ENCODE results near the gene AXIN1.
"Not testable (repeated sequence)": the region's sequence is repeated elsewhere in the genome, so short reads cannot be mapped to it uniquely, and the experiment has no call there.

AXIN1 gene

DNA sequence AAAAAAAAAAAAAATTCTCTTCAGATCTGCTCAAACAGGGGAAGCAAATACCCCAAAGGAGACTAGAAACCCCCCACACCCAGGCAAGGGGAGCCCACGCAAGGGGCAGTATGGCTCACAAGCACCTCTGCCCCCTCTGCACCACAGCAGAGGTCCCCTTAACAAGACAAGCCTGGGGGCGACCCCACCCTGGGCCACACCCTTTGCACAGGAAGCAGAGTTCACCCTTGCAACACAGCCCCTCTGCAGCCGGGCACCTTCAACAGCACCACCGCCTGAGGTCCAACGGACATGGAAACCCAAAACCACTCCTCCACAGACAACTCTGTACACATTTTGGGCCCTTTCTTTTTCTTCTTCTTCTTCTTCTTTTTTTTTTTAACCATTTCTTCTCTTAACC lies 12.8 kb downstream of the AXIN1 start:
- no peak overlapping the region for H3K4me3 ChIP-seq (ENCODE audit: low read length)

DNA sequence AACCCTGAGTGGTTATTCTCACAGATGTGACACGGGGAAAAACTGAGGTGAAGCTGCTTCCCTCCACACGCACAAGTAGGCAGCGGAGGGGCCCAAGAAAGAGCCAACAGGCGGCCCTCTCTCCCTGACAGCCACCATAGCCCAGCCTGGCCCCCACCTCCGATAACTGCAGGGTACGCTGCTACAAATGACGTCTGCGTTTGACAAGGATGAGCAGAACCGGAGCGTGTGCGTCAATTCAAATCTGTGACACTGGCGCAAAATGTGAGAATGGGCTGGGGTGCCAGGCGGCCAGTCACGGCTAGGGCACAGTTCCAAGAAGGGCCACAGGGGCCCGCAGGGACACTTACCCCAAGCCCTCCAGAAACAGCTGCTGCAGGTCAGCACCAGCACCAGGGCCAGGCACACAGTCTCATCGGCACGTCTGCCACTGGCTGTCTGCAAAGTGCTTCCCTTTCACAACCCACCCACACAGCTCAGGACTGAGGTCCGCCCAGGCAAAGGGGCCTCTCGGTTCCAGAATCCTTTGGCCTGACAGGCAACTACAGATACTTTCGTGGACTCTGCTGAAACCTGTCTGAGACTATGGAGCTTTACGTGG lies 14.4 kb downstream of the AXIN1 start:
- no peak overlapping the region for H3K4me3 ChIP-seq (ENCODE audit: low read length)
- DNase-seq (ENCODE audit: low read depth): no peak
- TF ChIP-seq, protein P1, sequence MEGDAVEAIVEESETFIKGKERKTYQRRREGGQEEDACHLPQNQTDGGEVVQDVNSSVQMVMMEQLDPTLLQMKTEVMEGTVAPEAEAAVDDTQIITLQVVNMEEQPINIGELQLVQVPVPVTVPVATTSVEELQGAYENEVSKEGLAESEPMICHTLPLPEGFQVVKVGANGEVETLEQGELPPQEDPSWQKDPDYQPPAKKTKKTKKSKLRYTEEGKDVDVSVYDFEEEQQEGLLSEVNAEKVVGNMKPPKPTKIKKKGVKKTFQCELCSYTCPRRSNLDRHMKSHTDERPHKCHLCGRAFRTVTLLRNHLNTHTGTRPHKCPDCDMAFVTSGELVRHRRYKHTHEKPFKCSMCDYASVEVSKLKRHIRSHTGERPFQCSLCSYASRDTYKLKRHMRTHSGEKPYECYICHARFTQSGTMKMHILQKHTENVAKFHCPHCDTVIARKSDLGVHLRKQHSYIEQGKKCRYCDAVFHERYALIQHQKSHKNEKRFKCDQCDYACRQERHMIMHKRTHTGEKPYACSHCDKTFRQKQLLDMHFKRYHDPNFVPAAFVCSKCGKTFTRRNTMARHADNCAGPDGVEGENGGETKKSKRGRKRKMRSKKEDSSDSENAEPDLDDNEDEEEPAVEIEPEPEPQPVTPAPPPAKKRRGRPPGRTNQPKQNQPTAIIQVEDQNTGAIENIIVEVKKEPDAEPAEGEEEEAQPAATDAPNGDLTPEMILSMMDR (conservative IDR thresholded peaks at IDR 0.05; ENCODE audit: low read depth, low read length): no peak

More for the DNA sequence above, 12.8 kb downstream of the AXIN1 start:
- no peak for DNase-seq (ENCODE audit: low read depth)
- TF ChIP-seq, protein P1 (conservative IDR thresholded peaks at IDR 0.05; ENCODE audit: low read depth, low read length): no peak

DNA sequence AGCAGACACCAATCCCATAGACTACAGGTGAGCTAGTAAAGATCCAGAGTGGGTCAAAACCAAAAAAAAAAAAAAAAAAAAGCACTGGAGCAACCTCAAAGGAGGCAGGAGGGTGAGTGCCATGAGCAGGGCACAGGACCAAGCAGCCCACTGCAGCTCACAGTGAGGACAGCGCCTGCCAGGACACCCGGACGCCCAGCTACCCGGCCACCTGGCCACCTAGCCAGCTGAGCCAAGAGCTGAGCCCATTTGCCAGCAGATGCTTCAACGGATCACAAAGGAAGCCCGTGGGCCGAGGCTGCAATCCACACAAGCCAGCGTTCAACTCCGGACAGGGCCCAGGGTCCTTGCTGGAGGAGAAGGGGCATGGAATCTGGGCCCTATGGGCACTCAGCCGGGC lies 15.1 kb downstream of the AXIN1 start:
- no peak overlapping the region for H3K4me3 ChIP-seq (ENCODE audit: low read length)
- no peak for DNase-seq (ENCODE audit: low read depth)
- TF ChIP-seq, protein P1 (conservative IDR thresholded peaks at IDR 0.05; ENCODE audit: low read depth, low read length): no peak

DNA sequence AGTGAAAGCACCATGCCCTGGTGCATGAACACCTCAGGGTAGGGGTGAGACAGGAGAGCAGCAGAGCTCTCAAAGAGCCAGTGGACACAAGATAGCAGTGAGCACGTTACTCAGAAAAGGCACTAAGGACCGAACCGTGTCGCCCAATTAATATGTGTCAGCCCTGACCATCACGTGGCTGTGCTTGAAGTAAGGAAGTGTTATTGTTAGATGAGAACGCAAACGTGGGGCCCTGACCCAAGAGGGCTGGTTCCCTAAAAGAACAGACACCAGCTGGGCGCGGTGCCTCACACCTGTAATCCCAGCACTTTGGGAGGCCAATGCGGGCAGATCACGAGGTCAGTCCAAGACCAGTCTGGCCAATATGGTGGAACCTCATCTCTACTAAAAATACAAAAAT lies 16.3 kb downstream of the AXIN1 start:
- H3K4me3 ChIP-seq (ENCODE audit: low read length): no peak overlapping the region
- TF ChIP-seq, protein P1 (conservative IDR thresholded peaks at IDR 0.05; ENCODE audit: low read depth, low read length): no peak
- no peak for DNase-seq (ENCODE audit: low read depth)

DNA sequence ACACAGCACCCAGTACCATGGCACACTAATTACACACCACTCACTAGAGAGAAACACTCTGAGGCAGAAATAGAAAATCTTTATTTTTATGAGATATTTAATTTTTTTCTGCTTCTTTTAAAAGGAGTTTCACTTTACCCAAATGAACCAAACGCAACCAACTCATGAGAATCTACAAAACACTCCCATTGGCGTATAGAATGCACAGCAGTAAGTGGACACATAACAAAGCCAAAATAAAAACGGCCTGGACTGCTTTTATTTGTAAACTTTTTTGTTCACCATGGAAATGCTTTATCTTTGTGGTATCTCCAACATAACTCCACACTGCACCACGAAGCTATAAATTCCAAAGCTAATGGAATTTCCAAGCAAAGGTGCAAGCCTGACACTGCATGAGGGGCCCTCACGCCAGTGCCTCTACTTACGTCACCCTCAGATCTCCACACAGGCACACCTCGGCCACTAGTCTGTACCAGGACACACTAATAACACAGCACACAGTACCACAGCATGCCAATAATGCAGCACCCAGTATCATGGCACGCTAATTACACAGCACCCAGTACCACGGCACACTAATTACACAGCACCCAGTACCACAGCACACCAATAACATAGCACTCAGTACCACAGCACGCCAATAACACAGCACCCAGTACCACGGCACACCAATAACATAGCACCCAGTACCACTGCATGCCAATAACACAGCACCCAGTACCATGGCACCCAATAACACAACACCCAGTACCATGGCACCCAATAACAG lies 17.5 kb downstream of the AXIN1 start:
- not testable (repeated sequence) for DNase-seq (ENCODE audit: low read depth)

DNA sequence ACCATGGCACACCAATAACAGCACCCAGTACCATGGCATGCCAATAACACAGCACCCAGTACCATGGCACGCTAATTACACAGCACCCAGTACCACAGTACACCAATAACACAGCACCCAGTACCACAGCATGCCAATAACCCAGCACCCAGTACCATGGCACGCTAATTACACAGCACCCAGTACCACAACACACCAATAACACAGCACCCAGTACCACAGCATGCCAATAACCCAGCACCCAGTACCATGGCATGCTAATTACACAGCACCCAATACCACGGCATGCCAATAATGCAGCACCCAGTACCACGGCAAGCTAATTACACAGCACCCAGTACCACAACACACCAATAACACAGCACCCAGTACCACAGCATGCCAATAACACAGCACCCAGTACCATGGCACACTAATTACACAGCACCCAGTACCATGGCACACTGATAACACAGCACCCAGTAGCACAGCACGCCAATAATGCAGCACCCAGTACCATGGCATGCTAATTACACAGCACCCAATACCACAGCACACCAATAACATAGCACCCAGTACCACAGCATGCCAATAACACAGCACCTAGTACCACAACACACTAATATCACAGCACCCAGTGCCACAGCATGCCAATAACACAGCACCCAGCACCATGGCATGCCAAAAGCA lies 18.2 kb downstream of the AXIN1 start:
- not testable (repeated sequence) for H3K4me3 ChIP-seq (ENCODE audit: low read length); DNase-seq (ENCODE audit: low read depth)

More for the DNA sequence above, 17.5 kb downstream of the AXIN1 start:
- H3K4me3 ChIP-seq (ENCODE audit: low read length): not testable (repeated sequence)

DNA sequence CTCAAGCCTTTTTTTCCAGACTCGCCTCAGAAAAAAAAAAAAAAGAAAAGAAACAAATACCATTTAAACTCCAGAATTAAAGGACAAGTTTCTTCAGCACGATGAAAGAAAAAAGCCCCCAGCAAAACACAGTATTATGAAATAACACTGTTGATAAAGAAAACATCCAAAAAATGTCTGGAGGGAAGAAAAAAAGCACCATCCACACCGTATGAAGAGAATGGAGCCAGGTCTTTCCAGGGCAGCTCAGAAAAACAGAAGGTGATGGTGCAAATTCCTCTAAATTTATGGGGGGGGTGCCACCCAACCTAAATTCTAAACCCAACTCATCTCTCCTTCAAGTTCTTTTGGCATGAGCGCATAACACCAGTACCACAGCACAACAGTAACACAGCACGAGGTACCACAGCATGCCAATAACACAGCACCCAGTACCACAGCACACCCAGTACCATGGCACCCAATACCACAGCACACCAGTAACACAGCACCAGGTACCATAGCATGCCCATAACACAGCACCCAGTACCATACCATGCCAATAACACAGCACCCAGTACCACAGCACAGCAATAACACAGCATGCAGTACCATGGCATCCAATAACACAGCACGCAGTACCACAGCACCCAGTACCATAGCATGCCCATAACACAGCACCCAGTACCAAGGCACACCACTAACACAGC lies 19.0 kb downstream of the AXIN1 start:
- no peak for DNase-seq (ENCODE audit: low read depth)
- TF ChIP-seq, protein P1 (conservative IDR thresholded peaks at IDR 0.05; ENCODE audit: low read depth, low read length): no peak
- no peak overlapping the region for H3K4me3 ChIP-seq (ENCODE audit: low read length)

DNA sequence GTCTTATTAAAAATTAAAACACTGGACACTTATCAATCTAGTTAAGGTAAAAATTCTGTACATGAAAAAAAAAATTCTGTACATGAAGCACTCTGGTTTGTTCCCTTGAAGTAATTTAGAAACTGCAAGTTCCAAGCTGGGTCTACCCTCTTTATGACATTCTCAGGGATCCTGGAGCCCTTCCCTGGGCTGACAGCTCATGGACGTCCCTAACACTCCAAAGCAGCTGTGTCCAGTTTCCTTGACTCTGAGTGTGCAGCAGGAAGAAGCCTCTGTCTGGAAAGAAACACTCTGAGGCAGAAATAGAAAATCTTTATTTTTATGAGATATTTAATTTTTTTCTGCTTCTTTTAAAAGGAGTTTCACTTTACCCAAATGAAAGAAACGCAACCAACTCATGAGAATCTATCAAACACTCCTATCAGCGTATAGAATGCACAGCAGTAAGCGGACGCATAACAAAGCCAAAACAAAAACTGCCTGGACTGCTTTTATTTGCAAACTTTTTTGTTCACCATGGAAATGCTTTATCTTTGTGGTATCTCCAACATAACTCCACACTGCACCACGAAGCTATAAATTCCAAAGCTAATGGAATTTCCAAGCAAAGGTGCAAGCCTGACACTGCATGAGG lies 21.2 kb downstream of the AXIN1 start:
- not testable (repeated sequence) for DNase-seq (ENCODE audit: low read depth); H3K4me3 ChIP-seq (ENCODE audit: low read length)

Measured in retinal pigment epithelial cell (primary cell).